ENCODE data around the gene DDX47. TPM values are rescaled to one million over a fixed set of nuclear protein-coding genes. Genes with fewer than 3 reads are reported as not detected.
"Not testable (repeated sequence)": the region's sequence is repeated elsewhere in the genome, so short reads cannot be mapped to it uniquely, and the experiment has no call there.

Gene DDX47
- total RNA-seq, 2 experiments from 2014 or later = 153 TPM

DNA sequence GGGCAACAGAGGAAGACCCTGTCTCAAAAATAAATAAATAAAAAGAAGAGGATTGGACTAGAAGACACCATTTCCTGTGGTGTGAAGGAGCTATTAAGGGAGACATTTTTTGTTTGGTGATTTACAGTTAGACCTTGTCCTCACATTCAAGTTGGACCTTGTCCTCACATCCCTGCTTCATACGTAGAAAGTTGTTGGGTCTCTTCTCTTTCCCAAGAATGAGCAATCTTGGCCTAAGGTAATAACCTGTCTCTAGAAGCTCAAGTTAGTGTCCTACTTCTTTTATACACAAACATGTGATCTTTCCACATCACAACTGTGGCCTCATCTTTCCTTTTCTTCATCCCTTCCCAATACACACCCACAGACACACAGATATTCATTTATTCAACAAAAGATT, 14.7 kb upstream of the DDX47 start:
- no peaks in the 10 kb centered on the region for H3K9me3 ChIP-seq (ENCODE audit: control insufficient read depth in 1 of 2, insufficient read depth in 1 of 2, low read length in 2 of 2)
- DNase-seq (no peak), ATAC-seq (ENCODE audit: poor library complexity) (no peak)
- no peaks in the 10 kb centered on the region for H3K36me3 ChIP-seq (ENCODE audit: insufficient read depth, low read length)
- no peaks in the 10 kb centered on the region for H3K27me3 ChIP-seq (ENCODE audit: control insufficient read depth in 1 of 2, insufficient read depth in 2 of 2, low read length in 2 of 2)
- H3K4me1 ChIP-seq (ENCODE audit: insufficient read depth, low read length) = peaks cover 12% of the 10 kb centered on the region
- TF ChIP-seq, protein P1, sequence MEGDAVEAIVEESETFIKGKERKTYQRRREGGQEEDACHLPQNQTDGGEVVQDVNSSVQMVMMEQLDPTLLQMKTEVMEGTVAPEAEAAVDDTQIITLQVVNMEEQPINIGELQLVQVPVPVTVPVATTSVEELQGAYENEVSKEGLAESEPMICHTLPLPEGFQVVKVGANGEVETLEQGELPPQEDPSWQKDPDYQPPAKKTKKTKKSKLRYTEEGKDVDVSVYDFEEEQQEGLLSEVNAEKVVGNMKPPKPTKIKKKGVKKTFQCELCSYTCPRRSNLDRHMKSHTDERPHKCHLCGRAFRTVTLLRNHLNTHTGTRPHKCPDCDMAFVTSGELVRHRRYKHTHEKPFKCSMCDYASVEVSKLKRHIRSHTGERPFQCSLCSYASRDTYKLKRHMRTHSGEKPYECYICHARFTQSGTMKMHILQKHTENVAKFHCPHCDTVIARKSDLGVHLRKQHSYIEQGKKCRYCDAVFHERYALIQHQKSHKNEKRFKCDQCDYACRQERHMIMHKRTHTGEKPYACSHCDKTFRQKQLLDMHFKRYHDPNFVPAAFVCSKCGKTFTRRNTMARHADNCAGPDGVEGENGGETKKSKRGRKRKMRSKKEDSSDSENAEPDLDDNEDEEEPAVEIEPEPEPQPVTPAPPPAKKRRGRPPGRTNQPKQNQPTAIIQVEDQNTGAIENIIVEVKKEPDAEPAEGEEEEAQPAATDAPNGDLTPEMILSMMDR (IDR thresholded peaks at IDR 0.05) = no peak
- no peak overlapping the region for H3K4me3 ChIP-seq (ENCODE audit: low read length)
- H3K4me1 Mint-ChIP-seq (ENCODE audit: low read depth) = peaks cover 24% of the 10 kb centered on the region
- no peaks in the 10 kb centered on the region for H3K27me3 Mint-ChIP-seq
- POLR2A ChIA-PET = no interaction called here
- H3K36me3 Mint-ChIP-seq (ENCODE audit: low read depth) = no peaks in the 10 kb centered on the region
- no peak overlapping the region for H3K27ac Mint-ChIP-seq
- no peak overlapping the region for H3K4me3 Mint-ChIP-seq
- intact Hi-C loops (cut with DNase I, micrococcal nuclease) = no loop called here
- H3K27ac ChIP-seq (ENCODE audit: low read depth in 1 of 2, low read length in 2 of 2) = no peak overlapping the region
- H3K9me3 Mint-ChIP-seq = no peaks in the 10 kb centered on the region
- CTCF ChIA-PET = interaction anchor here (0.6 to 1.2 kb wide), 2 partner anchors 10 to 14 kb away, joined by 3 to 4 read pairs; no protein-coding TSS in a partner anchor

DNA sequence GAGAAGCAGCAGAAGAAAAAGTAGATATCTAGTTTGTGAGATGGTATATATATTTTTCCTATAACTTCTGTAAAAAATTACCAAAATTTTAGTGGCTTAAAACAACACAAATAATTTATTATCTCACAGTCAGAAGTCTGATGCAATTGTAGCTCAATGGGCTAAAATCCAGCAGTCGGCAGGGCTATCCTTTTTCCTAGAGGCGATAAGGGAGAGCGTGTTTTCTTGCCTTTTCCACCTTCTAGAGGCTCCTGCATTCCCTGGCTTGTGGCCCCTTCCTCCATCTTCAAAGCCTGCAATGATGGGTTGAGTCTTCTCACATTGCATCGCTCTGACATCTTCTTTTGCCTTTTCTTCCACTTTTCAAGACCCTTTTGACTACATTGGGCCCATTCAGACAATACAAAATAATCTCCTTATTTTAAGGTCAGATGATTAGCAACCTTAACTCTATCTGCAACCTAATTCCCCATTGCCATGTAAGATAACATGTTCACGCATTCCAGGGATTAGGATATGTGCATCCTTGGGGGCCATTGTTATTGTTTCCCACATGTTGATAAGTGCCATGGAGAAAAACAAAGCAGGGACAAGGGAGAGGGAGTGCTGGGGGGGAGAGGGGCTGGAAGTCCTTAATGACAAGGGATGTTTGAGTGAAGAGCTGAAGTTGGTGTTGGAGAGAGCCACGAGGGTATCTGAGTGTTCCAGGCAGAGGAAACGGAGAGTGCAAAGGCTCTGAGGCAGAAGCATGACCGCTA, 13.8 kb upstream of the DDX47 start:
- H3K27me3 ChIP-seq (ENCODE audit: control insufficient read depth in 1 of 2, insufficient read depth in 2 of 2, low read length in 2 of 2) = no peaks in the 10 kb centered on the region
- intact Hi-C loops (cut with DNase I, micrococcal nuclease) = no loop called here
- ATAC-seq (ENCODE audit: poor library complexity) (no peak), DNase-seq (no peak)
- no peak overlapping the region for H3K27ac ChIP-seq (ENCODE audit: low read depth in 1 of 2, low read length in 2 of 2)
- TF ChIP-seq, protein P1 (IDR thresholded peaks at IDR 0.05) = no peak
- no peak overlapping the region for H3K4me3 ChIP-seq (ENCODE audit: low read length)
- POLR2A ChIA-PET = interaction anchor here (0.7 kb wide), 1 partner anchor 14 kb away, joined by 3 read pairs; no protein-coding TSS in a partner anchor
- no peaks in the 10 kb centered on the region for H3K9me3 Mint-ChIP-seq
- no peak overlapping the region for H3K27ac Mint-ChIP-seq
- no peaks in the 10 kb centered on the region for H3K27me3 Mint-ChIP-seq
- no peaks in the 10 kb centered on the region for H3K9me3 ChIP-seq (ENCODE audit: control insufficient read depth in 1 of 2, insufficient read depth in 1 of 2, low read length in 2 of 2)
- CTCF ChIA-PET = interaction anchor here (0.9 to 1.2 kb wide), 2 partner anchors 13 kb away, joined by 3 to 4 read pairs; no protein-coding TSS in a partner anchor
- H3K4me3 Mint-ChIP-seq = no peak overlapping the region
- H3K36me3 ChIP-seq (ENCODE audit: insufficient read depth, low read length) = no peaks in the 10 kb centered on the region
- peaks cover 25% of the 10 kb centered on the region for H3K4me1 Mint-ChIP-seq (ENCODE audit: low read depth)
- H3K36me3 Mint-ChIP-seq (ENCODE audit: low read depth) = no peaks in the 10 kb centered on the region
- H3K4me1 ChIP-seq (ENCODE audit: insufficient read depth, low read length) = peaks cover 18% of the 10 kb centered on the region

DNA sequence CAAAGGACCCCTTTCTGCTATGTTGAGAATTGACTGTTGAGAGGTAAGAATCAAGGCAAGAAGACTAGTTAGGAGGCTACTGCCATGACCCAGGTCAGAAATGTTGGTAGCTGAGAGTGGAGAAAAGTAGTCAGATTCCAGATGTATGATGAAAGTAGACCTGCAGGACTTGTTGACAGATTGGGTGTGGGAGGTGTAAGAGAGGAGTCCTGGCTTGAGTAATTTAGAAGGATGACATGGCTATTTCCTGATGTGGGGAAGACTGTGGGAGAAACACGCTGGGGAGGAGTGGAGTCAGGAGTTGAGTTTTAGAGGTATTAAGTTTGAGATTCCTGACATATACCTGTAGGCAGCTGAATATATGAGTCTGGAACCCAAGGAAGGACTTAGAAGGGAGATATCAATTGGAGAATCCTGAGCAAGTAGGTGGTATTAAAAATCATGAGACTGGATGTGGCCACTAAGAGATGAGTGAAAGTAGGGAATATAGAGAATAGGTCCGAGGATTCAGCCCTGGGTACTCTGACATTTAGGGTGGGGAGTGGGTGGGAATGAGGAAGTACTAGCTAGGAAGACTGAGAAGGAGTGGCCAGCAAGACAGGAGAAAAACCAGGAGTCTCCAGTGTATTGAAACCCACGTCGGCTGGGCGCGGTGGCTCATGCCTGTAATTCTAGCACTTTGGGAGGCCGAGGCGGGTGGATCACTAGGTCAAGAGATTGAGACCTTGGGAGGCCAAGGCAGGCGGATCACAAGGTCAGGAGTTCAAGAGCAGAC, 12.6 kb upstream of the DDX47 start:
- DNase-seq = no peak
- no peaks in the 10 kb centered on the region for H3K9me3 Mint-ChIP-seq
- H3K36me3 ChIP-seq (ENCODE audit: insufficient read depth, low read length) = no peaks in the 10 kb centered on the region
- POLR2A ChIA-PET = interaction anchor here (0.6 kb wide), 1 partner anchor 252 kb away, joined by 3 read pairs; no protein-coding TSS in a partner anchor
- H3K4me1 ChIP-seq (ENCODE audit: insufficient read depth, low read length) = peaks cover 20% of the 10 kb centered on the region
- no peaks in the 10 kb centered on the region for H3K27me3 ChIP-seq (ENCODE audit: control insufficient read depth in 1 of 2, insufficient read depth in 2 of 2, low read length in 2 of 2)
- intact Hi-C loops (cut with DNase I, micrococcal nuclease) = no loop called here
- no peak overlapping the region for H3K4me3 ChIP-seq (ENCODE audit: low read length)
- no peak for ATAC-seq (ENCODE audit: poor library complexity)
- H3K9me3 ChIP-seq (ENCODE audit: control insufficient read depth in 1 of 2, insufficient read depth in 1 of 2, low read length in 2 of 2) = no peaks in the 10 kb centered on the region
- H3K4me1 Mint-ChIP-seq (ENCODE audit: low read depth) = peaks cover 31% of the 10 kb centered on the region
- H3K27ac Mint-ChIP-seq = no peak overlapping the region
- H3K36me3 Mint-ChIP-seq (ENCODE audit: low read depth) = no peaks in the 10 kb centered on the region
- H3K27ac ChIP-seq (ENCODE audit: low read depth in 1 of 2, low read length in 2 of 2) = no peak overlapping the region
- H3K4me3 Mint-ChIP-seq = no peak overlapping the region
- TF ChIP-seq, protein P1 (IDR thresholded peaks at IDR 0.05) = no peak
- CTCF ChIA-PET = no interaction called here
- H3K27me3 Mint-ChIP-seq = no peaks in the 10 kb centered on the region

DNA sequence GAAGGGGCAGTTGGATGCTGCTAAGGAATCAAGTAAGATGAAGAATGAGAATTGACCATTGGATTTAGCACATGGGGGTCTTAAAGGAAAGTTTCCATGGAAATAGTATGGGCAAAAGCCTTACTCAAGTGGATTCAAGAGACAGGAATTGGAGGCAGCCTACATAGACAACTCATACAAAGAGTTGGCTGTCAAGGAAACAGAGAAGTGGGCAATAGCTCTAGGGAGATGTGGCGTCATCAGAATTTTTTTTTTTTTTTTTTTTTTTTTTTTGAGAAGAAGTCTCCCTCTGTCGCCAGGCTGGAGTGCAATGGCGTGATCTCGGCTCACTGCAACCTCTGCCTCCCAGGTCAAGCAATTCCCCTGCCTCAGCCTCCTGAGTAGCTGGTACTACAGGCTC, 11.5 kb upstream of the DDX47 start:
- H3K9me3 Mint-ChIP-seq; H3K36me3 ChIP-seq (ENCODE audit: insufficient read depth, low read length); CTCF ChIA-PET; intact Hi-C loops (cut with DNase I, micrococcal nuclease); POLR2A ChIA-PET; H3K36me3 Mint-ChIP-seq (ENCODE audit: low read depth); H3K9me3 ChIP-seq (ENCODE audit: control insufficient read depth in 1 of 2, insufficient read depth in 1 of 2, low read length in 2 of 2); ATAC-seq (ENCODE audit: poor library complexity); H3K27me3 Mint-ChIP-seq; H3K27ac ChIP-seq (ENCODE audit: low read depth in 1 of 2, low read length in 2 of 2); H3K27ac Mint-ChIP-seq; DNase-seq; H3K4me3 ChIP-seq (ENCODE audit: low read length); H3K27me3 ChIP-seq (ENCODE audit: control insufficient read depth in 1 of 2, insufficient read depth in 2 of 2, low read length in 2 of 2); H3K4me3 Mint-ChIP-seq: not testable (repeated sequence)
- H3K4me1 Mint-ChIP-seq (ENCODE audit: low read depth) = peaks cover 39% of the 10 kb centered on the region
- H3K4me1 ChIP-seq (ENCODE audit: insufficient read depth, low read length) = peaks cover 24% of the 10 kb centered on the region

Measured in CD4-positive, alpha-beta T cell (primary cell).